Glomerular visceral epithelial cell (primary cell): ENCODE measurements around the gene TRUB2.
A peak's percentile ranks its signal among the peaks of the same experiment; 100 is the strongest.
"Not testable (repeated sequence)": the region's sequence is repeated elsewhere in the genome, so short reads cannot be mapped to it uniquely, and the experiment has no call there.

Experiments
- DNase-seq: peaks from one replicate; pipeline ENCODE4 v3.0.0-alpha.2; 2016; ENCODE audit errors: extremely low spot score

The TRUB2 gene

DNA sequence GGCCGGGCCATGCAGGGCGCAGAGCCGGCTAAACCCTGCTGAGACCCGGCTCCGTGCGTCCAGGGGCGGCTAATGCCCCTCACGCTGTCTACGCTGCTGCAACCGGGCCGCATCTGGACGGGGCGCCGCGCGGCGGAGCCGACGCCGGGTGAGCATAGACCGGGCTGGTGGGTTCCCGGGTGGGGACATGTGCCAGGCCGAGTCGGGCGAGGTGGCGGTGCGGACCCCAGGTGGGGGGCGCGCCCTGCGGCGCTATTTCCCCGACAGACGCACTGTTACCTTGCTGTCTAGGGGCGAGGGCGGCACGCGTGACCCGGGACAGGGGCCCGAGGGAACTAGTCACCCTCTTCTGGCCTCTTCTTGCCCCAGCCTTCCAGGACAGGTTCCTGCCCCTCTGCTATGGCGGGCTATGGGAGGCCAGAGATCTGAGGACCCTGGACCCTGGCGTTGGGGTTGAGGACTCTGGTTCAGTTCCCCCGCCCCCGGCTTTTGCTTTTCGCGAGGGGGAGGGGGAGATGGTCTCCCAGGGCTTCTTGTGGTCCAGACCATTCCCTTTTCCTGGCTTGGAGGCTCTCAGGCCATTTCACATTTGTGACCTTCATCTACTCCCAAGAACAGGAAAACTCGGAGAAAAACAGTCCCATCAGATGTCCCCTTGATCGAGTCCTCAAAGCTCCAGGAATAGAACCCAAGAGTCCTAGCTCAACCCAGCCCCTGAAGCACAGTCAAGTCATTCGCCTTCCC lies 18.6 kb upstream of the TRUB2 start:
- DNase-seq: no peak

DNA sequence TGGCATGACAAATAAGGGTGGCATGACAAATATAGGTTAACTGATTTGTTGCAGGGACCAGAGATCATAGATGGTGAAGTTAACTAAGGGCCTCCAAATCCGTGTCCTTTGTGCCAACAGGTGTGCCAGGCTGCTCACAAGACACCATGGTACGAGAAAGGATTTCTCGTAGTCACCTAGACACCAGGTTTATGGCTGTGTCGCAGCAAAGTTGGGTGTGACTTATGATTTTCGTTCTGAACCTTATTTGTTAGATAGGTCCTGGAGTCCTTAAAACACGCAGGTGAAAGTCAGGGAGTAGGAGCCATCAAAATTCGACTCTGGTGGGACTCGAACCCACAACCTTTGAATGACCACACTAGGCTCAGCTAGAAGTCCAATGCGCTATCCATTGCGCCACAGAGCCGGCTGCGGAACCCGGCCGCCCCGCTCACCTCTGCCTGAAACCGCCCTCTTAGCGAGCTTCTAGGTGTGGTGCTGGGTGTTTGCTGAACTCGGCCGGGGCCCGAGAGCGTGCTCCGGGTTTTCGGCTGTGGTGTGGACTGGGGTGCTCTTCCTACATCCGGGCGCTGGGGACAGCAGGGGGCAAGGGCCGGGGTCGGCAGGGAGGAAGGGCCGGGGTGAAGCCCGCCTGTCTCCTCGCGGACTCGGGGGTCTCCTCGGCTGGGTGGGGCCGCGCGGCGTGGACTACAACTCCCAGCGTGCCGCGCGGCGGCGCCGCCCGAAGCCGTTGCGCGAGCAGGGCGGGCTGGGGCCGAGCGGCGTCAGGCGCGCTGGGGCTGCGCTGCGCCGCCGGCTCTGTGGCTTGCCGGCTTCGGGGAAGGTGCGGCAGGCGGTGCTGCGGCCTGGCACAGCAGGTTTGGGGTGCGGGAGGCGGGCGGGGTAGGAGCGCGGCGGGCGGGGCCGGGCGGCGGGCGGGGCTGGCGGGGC lies 17.8 kb upstream of the TRUB2 start, which contains the start of gene SLC27A4:
SLC27A4 (plus strand) TSS at position 767 of the 930 bp plus-strand sequence. CDS start 2,606 bp downstream, outside the sequence.
- DNase-seq: peak; percentile 85

GRCh38 chr9:128338852-128339614 lies 16.8 kb upstream of the TRUB2 start:
- DNase-seq: not testable (repeated sequence)

- DNase-seq: no peak
Observed at GRCh38 chr9:128337936-128338335, 15.7 kb upstream of the TRUB2 start.

- no peak for DNase-seq
Observed at GRCh38 chr9:128335914-128336313, 13.7 kb upstream of the TRUB2 start.

GRCh38 chr9:128335161-128335560 lies 12.9 kb upstream of the TRUB2 start:
- no peak for DNase-seq

- DNase-seq: no peak
Observed at GRCh38 chr9:128333451-128333869, 11.2 kb upstream of the TRUB2 start.

DNA sequence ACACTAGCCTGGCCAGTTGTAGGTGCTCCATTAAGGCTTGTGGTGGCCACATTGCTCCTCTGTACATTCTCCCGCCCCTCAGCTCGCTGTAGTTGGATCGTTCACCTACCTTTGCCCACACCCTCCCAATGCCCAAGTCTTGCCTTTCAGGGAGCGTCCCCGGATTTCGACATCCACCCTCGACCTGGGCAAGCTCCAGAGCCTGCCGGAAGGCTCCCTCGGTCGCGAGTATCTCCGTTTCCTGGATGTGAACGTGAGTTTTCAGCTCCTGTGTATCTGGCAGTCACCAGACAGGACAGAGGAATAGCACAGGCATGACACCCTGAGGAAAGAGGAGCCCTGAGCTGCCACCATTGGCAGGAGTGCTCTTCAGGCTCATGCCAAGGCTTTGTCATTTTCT lies 3.4 kb upstream of the TRUB2 start:
- DNase-seq: no peak

- no peak for DNase-seq
Observed at GRCh38 chr9:128324401-128324800, 2.2 kb upstream of the TRUB2 start.

DNA sequence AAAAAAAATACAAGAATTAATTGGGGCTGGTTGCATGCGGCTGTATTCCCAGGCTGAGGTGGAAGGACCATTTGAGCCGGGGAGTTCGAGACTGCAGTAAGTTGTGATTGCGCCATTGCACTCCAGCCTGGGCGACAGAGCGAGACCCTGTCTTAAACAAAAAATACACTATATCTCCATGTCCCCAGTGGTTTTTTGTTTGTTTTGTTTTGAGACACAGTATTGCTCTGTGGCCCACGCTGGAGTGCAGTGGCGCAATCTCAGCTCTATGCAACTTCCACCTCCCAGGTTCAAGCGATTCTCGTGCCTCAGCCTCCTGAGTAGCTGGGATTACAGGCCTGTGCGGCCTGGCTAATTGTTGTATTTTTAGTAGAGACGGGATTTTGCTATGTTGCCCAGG lies 1.5 kb upstream of the TRUB2 start:
- DNase-seq: no peak

GRCh38 chr9:128323212-128323730 lies 1.0 kb upstream of the TRUB2 start:
- no peak for DNase-seq

GRCh38 chr9:128321879-128322403 lies 306 bp downstream of the TRUB2 start:
- no peak for DNase-seq

- DNase-seq: no peak
Observed at GRCh38 chr9:128321343-128321742, 904 bp downstream of the TRUB2 start.

- DNase-seq: no peak
Observed at GRCh38 chr9:128317629-128318028, 4.6 kb downstream of the TRUB2 start.

DNA sequence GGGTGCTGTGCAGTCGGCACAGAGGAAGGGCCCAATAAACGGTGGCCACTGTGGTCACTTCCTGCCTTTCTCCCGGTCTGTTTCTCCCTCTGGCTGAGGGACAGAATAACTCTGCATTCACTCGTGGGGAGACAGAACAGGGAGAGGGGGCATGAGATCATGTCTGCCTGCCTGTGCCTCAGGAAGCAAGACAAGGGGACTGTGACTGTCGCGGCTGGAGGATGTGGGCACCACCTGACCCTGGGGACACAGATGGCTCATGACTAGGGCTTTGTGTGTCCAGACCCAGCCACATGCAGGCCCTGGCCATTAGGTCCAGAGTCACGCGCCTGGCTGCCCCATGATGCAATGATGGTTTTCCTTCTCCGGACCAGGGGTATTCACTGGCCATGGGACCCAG lies 5.8 kb downstream of the TRUB2 start:
- no peak for DNase-seq

DNA sequence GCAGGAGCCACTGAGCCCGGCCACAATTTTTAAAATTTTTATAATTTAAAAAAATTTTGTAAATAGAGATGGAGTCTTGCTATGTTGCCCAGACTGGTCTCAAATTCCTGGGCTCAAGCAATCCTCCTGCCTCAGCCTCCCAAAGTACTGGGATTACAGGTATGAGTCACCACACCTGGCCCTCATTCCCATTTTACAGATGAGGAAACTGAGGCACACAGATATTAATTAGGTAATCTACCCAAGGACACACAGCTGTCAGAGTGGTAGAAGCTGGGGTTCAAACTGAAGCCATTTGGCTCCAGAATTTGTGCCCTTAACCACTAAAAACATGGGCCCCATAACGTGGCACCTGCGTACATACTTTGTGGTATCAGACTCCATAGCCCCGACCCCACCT lies 7.5 kb downstream of the TRUB2 start:
- no peak for DNase-seq

GRCh38 chr9:128310461-128310860 lies 11.8 kb downstream of the TRUB2 start:
- no peak for DNase-seq

- no peak for DNase-seq
Observed at GRCh38 chr9:128309551-128309950, 12.7 kb downstream of the TRUB2 start.

DNA sequence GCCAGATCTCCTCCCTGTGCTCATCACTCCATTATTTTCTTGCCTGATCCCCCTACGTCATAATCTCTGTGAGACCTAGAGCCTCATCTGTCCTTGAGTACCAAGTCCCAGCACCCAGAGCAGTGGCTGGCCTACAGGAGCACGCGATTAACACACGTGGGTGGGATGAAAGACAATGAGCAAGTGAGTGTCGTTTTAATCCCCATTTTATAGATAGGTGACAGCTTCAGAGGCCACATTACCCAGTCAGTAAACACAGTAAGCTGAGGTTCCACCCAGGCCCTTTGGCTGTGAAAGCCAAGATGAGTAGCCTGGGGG lies 17.3 kb downstream of the TRUB2 start:
- DNase-seq: no peak

DNA sequence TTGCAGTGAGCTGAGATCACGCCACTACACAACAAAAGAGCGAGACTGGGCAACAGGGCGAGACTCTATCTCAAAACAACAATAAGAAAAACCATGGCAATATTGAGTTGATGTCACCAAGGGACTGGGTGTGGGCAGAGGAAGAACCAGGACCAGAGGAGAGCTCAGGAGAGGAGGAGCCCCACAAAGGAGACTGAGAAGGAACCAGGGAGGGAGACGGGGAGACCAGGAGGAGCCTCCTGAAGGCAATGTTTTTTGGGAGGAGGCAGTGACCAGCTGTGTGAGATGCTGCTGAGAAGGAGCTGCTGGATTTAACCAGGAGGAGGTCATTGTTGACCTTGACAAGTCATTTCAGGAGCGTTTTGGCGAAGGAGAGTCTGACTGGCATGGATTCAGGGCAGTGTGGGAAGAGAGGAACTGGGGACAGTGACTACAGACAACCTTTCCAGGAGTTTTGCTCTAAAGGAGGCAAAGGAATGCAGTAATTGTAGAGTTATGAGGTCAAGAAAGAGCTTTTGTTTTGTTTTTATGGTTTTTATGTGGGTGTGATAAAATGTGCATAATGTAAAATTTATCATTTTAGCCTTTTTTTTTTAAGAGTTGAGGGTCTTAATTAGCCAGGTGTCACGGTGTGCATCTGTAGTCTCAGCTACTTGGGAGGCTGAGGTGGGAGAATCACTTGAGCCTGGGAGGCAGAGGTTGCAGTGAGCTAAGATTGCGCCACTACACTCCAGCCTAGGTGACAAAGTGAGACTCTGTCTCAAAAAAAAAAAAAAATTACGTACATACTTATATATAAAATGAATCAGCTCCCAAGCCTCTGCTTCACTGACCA lies 17.9 kb downstream of the TRUB2 start:
- DNase-seq: no peak
